K562 (cell line): ENCODE measurements around the gene KIF18B. TPM values are rescaled to one million over a fixed set of nuclear protein-coding genes. Genes with fewer than 3 reads are reported as not detected.
A peak's percentile ranks its signal among the peaks of the same experiment; 100 is the strongest.

Experiments used
- ARID3B ChIP-seq: fragments of 250-450 bp; sonication (Bioruptor Pico); IDR thresholded peaks from 2 replicates; pipeline ENCODE4 v1.4.0; 2020; ENCODE audit warnings: borderline replicate concordance
- CCAR2 ChIP-seq: fragments of 200-400 bp; formaldehyde crosslinking; IDR thresholded peaks from 2 replicates; pipeline ENCODE4 v1.6.1; 2017; ENCODE audit warnings: mild to moderate bottlenecking, low read depth, low read length
- CHD4 ChIP-seq: fragments of 200-600 bp; sonication (generic); IDR thresholded peaks from 3 replicates; pipeline ENCODE4 v1.6.1; 2012; ENCODE audit warnings: low read depth, mild to moderate bottlenecking, mixed read lengths, low read length, inconsistent platforms; ENCODE audit not compliant: insufficient read depth, insufficient replicate concordance, poor library complexity, severe bottlenecking
- EP400 ChIP-seq: fragments of 450-650 bp; IDR thresholded peaks from 2 replicates; pipeline ENCODE4 v1.6.1; 2017; ENCODE audit warnings: antibody characterized with exemption, mild to moderate bottlenecking, moderate library complexity
- GATA2 ChIP-seq: sonication (generic); formaldehyde crosslinking; IDR thresholded peaks from 2 replicates; pipeline ENCODE4 v1.4.0; 2020; ENCODE audit warnings: mild to moderate bottlenecking, missing genetic modification reagents
- GTF2A2 ChIP-seq: IDR thresholded peaks from 2 replicates; pipeline ENCODE4 v1.6.1; 2016; ENCODE audit warnings: mild to moderate bottlenecking, missing genetic modification characterization, missing compliant biosample characterization
- HNRNPL ChIP-seq: fragments of 200-400 bp; formaldehyde crosslinking; IDR thresholded peaks from 2 replicates; pipeline ENCODE4 v1.6.1; 2017; ENCODE audit warnings: low read depth, mild to moderate bottlenecking, low read length
- KLF6 ChIP-seq: fragments of 250-450 bp; sonication (Bioruptor Pico); IDR thresholded peaks from 2 replicates; pipeline ENCODE4 v1.4.0; 2020; ENCODE audit warnings: mild to moderate bottlenecking, moderate library complexity, borderline replicate concordance
- SIN3A ChIP-seq, 2 experiments: fragments of 150-350 bp in 1 of 2; IDR thresholded peaks; 2 replicates each; pipeline ENCODE4 v1.6.1; 2011 to 2016; ENCODE audit warnings: borderline replicate concordance in 2 of 2, low read depth in 2 of 2, low read length in 2 of 2, mild to moderate bottlenecking in 2 of 2, moderate library complexity in 2 of 2; ENCODE audit not compliant: control insufficient read depth in 1 of 2
- XRCC4 ChIP-seq: IDR thresholded peaks from one replicate; pipeline ENCODE4 v1.6.1; 2011; ENCODE audit not compliant: insufficient read depth, insufficient read length; ENCODE audit errors: extremely low read depth
- XRCC5 ChIP-seq: fragments of 200-400 bp; formaldehyde crosslinking; IDR thresholded peaks from 2 replicates; pipeline ENCODE4 v1.6.1; 2017; ENCODE audit warnings: low read depth, mild to moderate bottlenecking, low read length
- ZNF23 ChIP-seq: fragments of 250-450 bp; sonication (Bioruptor Pico); IDR thresholded peaks from 2 replicates; pipeline ENCODE4 v1.4.0; 2020; ENCODE audit warnings: mild to moderate bottlenecking
- ZNF445 ChIP-seq: fragments of 250-450 bp; sonication (Bioruptor Pico); IDR thresholded peaks from 2 replicates; pipeline ENCODE4 v1.4.0; 2020; ENCODE audit warnings: low read depth, mild to moderate bottlenecking, moderate library complexity
- ZNF511 ChIP-seq: sonication (generic); formaldehyde crosslinking; IDR thresholded peaks from 2 replicates; pipeline ENCODE4 v1.8.0; 2022; ENCODE audit warnings: mild to moderate bottlenecking, missing genetic modification reagents
- ZNF518B ChIP-seq: fragments of 250-450 bp; sonication (Bioruptor Pico); IDR thresholded peaks from 2 replicates; pipeline ENCODE4 v1.5.0; 2021; ENCODE audit warnings: mild to moderate bottlenecking, moderate library complexity
- ZNF717 ChIP-seq: fragments of 250-450 bp; sonication (Bioruptor Pico); IDR thresholded peaks from 2 replicates; pipeline ENCODE4 v1.5.0; 2021
- ZSCAN32 ChIP-seq: fragments of 450-650 bp; formaldehyde crosslinking; IDR thresholded peaks from 2 replicates; pipeline ENCODE4 v1.4.0; 2020; ENCODE audit warnings: mild to moderate bottlenecking, moderate library complexity
- polyA plus RNA-seq, 8 experiments: library from polyadenylated mRNA; depleted of rRNA in 4 of 8; stranded (reverse) in 5 of 8; unstranded in 3 of 8; fragments of >200 nt; fragmentation: Nextera tagmentation in 2 of 8; fragmentation: Illumina TruSeq in 1 of 8; extraction: Ambion mirVana in 2 of 8; extraction: Trizol in 1 of 8; gene quantifications; 2 replicates each; pipeline versions ENCODE4 v1.2.1 to v1.2.3, GENCODE V29; 2011 to 2014; ENCODE audit warnings: inconsistent platforms in 1 of 8, missing spikeins in 1 of 8
- total RNA-seq, 7 experiments: library from RNA; depleted of rRNA in 6 of 7; stranded (reverse); fragments of >200 nt in 6 of 7; fragmentation: Illumina TruSeq in 2 of 7; extraction: Trizol in 2 of 7; gene quantifications; 2 replicates each; pipeline versions ENCODE4 v1.2.1 to v1.2.3, GENCODE V29; 2011 to 2021; ENCODE audit warnings: low replicate concordance in 1 of 7

The KIF18B gene
- total and polyA plus RNA-seq, 9 of the 15 experiments (the other 6 are each of a cell fraction or from before 2014, with no cell fraction given): 2.0 to 42.8 (median 13.2) TPM

GRCh38 chr17:44947461-44948314 lies at the start of gene KIF18B (continued):
- no peak for TF ChIP-seq XRCC4
- TF ChIP-seq GATA2: no peak
- peak; percentile 97 for TF ChIP-seq EP400
- TF ChIP-seq CCAR2: no peak
- no peak; the same call in 1 of the 2 replicates for TF ChIP-seq XRCC5
- no peak for TF ChIP-seq CHD4
- TF ChIP-seq HNRNPL: peak; percentile 91; the same call in 1 of the 2 replicates
- no peak for TF ChIP-seq KLF6 (CRISPR knock-in tag)
- TF ChIP-seq ARID3B (CRISPR knock-in tag): no peak
- no peak for TF ChIP-seq ZNF518B (CRISPR knock-in tag)
- TF ChIP-seq ZSCAN32 (CRISPR knock-in tag): no peak
- no peak; the same call in 1 of the 2 replicates for TF ChIP-seq ZNF511 (CRISPR knock-in tag)
- TF ChIP-seq SIN3A (IDR thresholded peaks at IDR 0.05; ENCODE audit: borderline replicate concordance in 2 of 2, control insufficient read depth in 1 of 2, low read depth in 2 of 2, low read length in 2 of 2): peak; percentile 84; a peak in 3 of 4 replicates
- no peak for TF ChIP-seq ZNF23 (CRISPR knock-in tag)
- no peak for TF ChIP-seq GTF2A2 (tag)
- TF ChIP-seq ZNF445 (CRISPR knock-in tag): no peak
- no peak for TF ChIP-seq ZNF717 (CRISPR knock-in tag)
